ENCODE results near the gene CST7.

Gene CST7

DNA sequence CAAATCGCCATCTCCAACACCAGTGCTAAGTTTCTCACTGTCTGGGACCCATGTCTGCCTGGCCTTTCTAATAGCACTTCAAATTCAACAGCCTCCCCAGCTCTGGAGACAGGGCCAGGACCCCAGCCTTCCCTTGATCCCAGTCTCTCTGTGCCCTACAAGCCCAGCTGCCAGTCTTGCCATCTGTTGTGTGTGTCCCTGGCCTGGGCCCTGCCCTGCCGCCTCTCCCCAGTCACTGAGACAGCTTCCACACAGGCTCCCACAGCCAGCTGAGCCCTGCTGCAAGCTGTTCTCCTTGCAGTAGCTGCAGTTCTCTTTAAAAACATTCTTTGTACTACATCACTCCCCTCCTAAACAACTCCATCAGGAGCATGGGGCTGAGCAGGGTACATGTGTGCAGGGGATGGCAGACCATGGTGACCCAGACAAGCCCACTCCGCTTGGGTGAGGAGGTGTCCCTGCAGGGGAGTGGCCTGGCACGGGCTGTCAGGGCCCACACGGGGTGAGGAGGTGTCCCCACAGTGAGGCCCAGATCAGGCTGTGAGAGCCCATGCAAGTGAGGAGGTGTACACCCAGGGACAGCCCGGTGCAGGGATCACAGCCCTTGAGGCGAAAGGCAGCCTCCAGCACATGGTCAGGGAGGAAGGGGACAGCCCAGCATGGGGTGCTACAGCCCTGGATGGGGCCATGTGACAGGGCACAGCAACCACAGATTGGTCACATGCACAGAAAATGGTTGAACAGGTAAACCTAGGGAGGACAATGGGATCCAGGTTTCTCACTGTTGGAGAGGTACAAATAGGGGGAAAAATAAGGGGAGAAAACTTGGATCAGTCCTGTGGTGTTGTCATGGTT lies 16.2 kb downstream of the CST7 start:
- no peak for DNase-seq (ENCODE audit: low read depth)
- TF ChIP-seq, protein P1, sequence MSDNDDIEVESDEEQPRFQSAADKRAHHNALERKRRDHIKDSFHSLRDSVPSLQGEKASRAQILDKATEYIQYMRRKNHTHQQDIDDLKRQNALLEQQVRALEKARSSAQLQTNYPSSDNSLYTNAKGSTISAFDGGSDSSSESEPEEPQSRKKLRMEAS (IDR thresholded peaks at IDR 0.05; ENCODE audit: low read depth, low read length): no peak
- TF ChIP-seq CTCF (IDR thresholded peaks at IDR 0.05; ENCODE audit: low read depth, low read length): no peak
- no peak for TF ChIP-seq MYC (IDR thresholded peaks at IDR 0.05; ENCODE audit: low read depth, low read length)
- TF ChIP-seq POLR2A (IDR thresholded peaks at IDR 0.05; ENCODE audit: extremely low read depth, insufficient read length): no peak
- no peak overlapping the region for H3K4me3 ChIP-seq (ENCODE audit: low read depth, low read length)

GRCh38 chr20:24966317-24967012 lies 17.4 kb downstream of the CST7 start:
- no peak for DNase-seq (ENCODE audit: low read depth)
- TF ChIP-seq MYC (IDR thresholded peaks at IDR 0.05; ENCODE audit: low read depth, low read length) (no peak), CTCF (IDR thresholded peaks at IDR 0.05; ENCODE audit: low read depth, low read length) (no peak), POLR2A (IDR thresholded peaks at IDR 0.05; ENCODE audit: extremely low read depth, insufficient read length) (no peak)
- TF ChIP-seq, protein P1 (IDR thresholded peaks at IDR 0.05; ENCODE audit: low read depth, low read length): no peak
- H3K4me3 ChIP-seq (ENCODE audit: low read depth, low read length): no peak overlapping the region

- no peak for DNase-seq (ENCODE audit: low read depth)
- TF ChIP-seq CTCF (IDR thresholded peaks at IDR 0.05; ENCODE audit: low read depth, low read length) (no peak), MYC (IDR thresholded peaks at IDR 0.05; ENCODE audit: low read depth, low read length) (no peak), POLR2A (IDR thresholded peaks at IDR 0.05; ENCODE audit: extremely low read depth, insufficient read length) (no peak)
- TF ChIP-seq, protein P1 (IDR thresholded peaks at IDR 0.05; ENCODE audit: low read depth, low read length): no peak
Measured at GRCh38 chr20:24968278-24968800, 19.3 kb downstream of the CST7 start.

DNA sequence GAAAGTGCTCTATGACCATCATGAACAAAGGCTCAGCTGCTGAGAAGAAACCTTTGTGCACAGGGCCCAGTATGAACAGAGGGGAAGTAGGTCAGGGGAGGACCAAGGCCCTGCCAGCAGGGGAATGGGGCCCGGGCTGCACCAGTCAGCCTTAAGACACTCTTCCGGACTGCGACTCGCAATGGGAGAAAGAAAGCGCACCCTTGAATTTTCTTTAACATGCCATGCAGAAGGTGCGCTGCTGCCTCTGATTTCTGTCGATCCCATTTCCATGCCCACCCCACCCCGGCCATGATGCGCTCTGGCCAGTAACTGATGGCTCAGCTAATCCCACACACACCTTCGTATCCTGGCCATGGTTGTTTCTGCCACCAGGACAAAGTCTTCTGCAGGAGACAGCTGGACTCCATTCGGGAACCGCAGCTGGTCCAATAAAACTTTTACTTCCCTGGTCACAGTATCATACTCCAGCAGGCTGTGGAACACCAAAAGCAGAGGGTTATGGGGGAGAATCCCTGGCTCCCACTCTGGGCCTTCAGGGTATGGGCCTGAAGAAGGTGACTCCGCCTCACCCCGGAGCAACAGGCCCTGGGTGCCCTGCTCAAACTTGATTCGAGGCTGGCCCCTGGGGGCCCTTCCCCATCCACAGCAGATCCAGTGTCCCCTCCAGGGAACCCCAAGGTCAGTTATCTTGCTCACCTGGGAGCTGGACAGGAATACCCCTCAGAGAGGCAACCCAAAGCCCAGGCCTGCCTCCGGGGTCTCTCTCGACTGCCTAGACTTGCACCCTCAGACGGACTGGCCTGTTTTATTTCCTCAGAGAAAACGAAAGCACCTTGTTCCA lies 20.3 kb downstream of the CST7 start:
- DNase-seq (ENCODE audit: low read depth): no peak
- TF ChIP-seq MYC (IDR thresholded peaks at IDR 0.05; ENCODE audit: low read depth, low read length) (no peak), CTCF (IDR thresholded peaks at IDR 0.05; ENCODE audit: low read depth, low read length) (no peak), POLR2A (IDR thresholded peaks at IDR 0.05; ENCODE audit: extremely low read depth, insufficient read length) (no peak)
- TF ChIP-seq, protein P1 (IDR thresholded peaks at IDR 0.05; ENCODE audit: low read depth, low read length): no peak
- no peak overlapping the region for H3K4me3 ChIP-seq (ENCODE audit: low read depth, low read length)

More at GRCh38 chr20:24968278-24968800, 19.3 kb downstream of the CST7 start:
- H3K4me3 ChIP-seq (ENCODE audit: low read depth, low read length): no peak overlapping the region

GRCh38 chr20:24970030-24970553 lies 21.0 kb downstream of the CST7 start:
- H3K4me3 ChIP-seq (ENCODE audit: low read depth, low read length): no peak overlapping the region
- TF ChIP-seq, protein P1 (IDR thresholded peaks at IDR 0.05; ENCODE audit: low read depth, low read length): no peak
- TF ChIP-seq POLR2A (IDR thresholded peaks at IDR 0.05; ENCODE audit: extremely low read depth, insufficient read length) (no peak), MYC (IDR thresholded peaks at IDR 0.05; ENCODE audit: low read depth, low read length) (no peak), CTCF (IDR thresholded peaks at IDR 0.05; ENCODE audit: low read depth, low read length) (no peak)
- DNase-seq (ENCODE audit: low read depth): no peak

All from NB4 (cell line).